SU-DHL-6 (cell line): ENCODE data around the gene STAB1.

Source experiments
- CTCF ChIP-seq: fragments of 200-600 bp; sonication (generic); IDR thresholded peaks from one replicate; pipeline ENCODE4 v1.5.1; 2017; ENCODE audit warnings: antibody characterized with exemption, mild to moderate bottlenecking, low read length, moderate library complexity; ENCODE audit not compliant: insufficient read depth, poor library complexity, severe bottlenecking
- EZH2phosphoT487 ChIP-seq: fragments of 200-600 bp; sonication (generic), shearing (Covaris generic); conservative IDR thresholded peaks from 2 replicates; pipeline ENCODE4 v1.6.1; 2018; ENCODE audit warnings: mild to moderate bottlenecking, antibody characterized with exemption, low read length, moderate library complexity, mixed read lengths

- TF ChIP-seq CTCF (no peak), EZH2phosphoT487 (no peak)
Measured at GRCh38 chr3:52469001-52469400, 26.1 kb upstream of the STAB1 start.
